ENCODE data around the gene KRTAP19-3.

GRCh38 chr21:30482130-30482529 is 9.7 kb downstream of the KRTAP19-3 start:
- no peak for TF ChIP-seq EZH2 (IDR thresholded peaks at IDR 0.05)
- TF ChIP-seq POLR2AphosphoS5 (IDR thresholded peaks at IDR 0.05; ENCODE audit: borderline replicate concordance, low read depth, low read length) = no peak
- no peak for TF ChIP-seq FOXP2 (optimal IDR thresholded peaks at IDR 0.05; ENCODE audit: control extremely low read depth, extremely low read length, insufficient read depth)

Measured in SK-N-MC (cell line).